Endodermal cell (in vitro differentiated cells): ENCODE results near the gene ADGB. TPM values are rescaled to one million over a fixed set of nuclear protein-coding genes. Genes with fewer than 3 reads are reported as not detected.
A peak's percentile ranks its signal among the peaks of the same experiment; 100 is the strongest.

ENCODE experiments used
- DNase-seq: peaks from one replicate; pipeline ENCODE4 v3.0.0-alpha.2; 2017
- H3K27ac ChIP-seq: 2 replicates; pipeline ENCODE4 v1.5.1; 2013; ENCODE audit warnings: mild to moderate bottlenecking, low read depth, low read length, moderate library complexity
- H3K27me3 ChIP-seq: 2 replicates; pipeline ENCODE4 v1.6.1; 2013; ENCODE audit warnings: mild to moderate bottlenecking, low read length, moderate library complexity; ENCODE audit not compliant: insufficient read depth, control insufficient read depth, poor library complexity, severe bottlenecking
- H3K36me3 ChIP-seq: 2 replicates; pipeline ENCODE4 v1.7.0; 2013; ENCODE audit warnings: mild to moderate bottlenecking, low read length, moderate library complexity; ENCODE audit not compliant: control insufficient read depth, insufficient read depth
- H3K4me1 ChIP-seq: one replicate; pipeline ENCODE4 v1.7.0; 2013; ENCODE audit warnings: low read length; ENCODE audit not compliant: control insufficient read depth, insufficient read depth
- H3K4me3 ChIP-seq: 2 replicates; pipeline ENCODE4 v1.5.1; 2013; ENCODE audit warnings: mild to moderate bottlenecking, low read length, moderate library complexity
- H3K9ac ChIP-seq: 2 replicates; pipeline ENCODE4 v1.6.1; 2013; ENCODE audit warnings: mild to moderate bottlenecking, low read length, moderate library complexity; ENCODE audit not compliant: poor library complexity, severe bottlenecking; ENCODE audit errors: extremely low read depth
- H3K9me3 ChIP-seq: 2 replicates; pipeline ENCODE4 v1.6.1; 2013; ENCODE audit warnings: mild to moderate bottlenecking, low read length, moderate library complexity; ENCODE audit not compliant: control insufficient read depth
- H3K27ac Mint-ChIP-seq: 2 replicates; pipeline ENCODE4 v1.8.0; 2020; ENCODE audit warnings: mixed read lengths
- H3K27me3 Mint-ChIP-seq: 2 replicates; pipeline ENCODE4 v1.8.0; 2021; ENCODE audit warnings: mild to moderate bottlenecking, mixed read lengths; ENCODE audit not compliant: insufficient read depth
- H3K36me3 Mint-ChIP-seq: 2 replicates; pipeline ENCODE4 v1.8.0; 2020; ENCODE audit warnings: low read depth, mixed read lengths
- H3K4me1 Mint-ChIP-seq: 2 replicates; pipeline ENCODE4 v1.8.0; 2020; ENCODE audit warnings: mixed read lengths
- H3K4me3 Mint-ChIP-seq: 2 replicates; pipeline ENCODE4 v1.8.0; 2020; ENCODE audit warnings: mild to moderate bottlenecking, moderate library complexity, mixed read lengths
- H3K9me3 Mint-ChIP-seq: 2 replicates; pipeline ENCODE4 v1.8.0; 2020; ENCODE audit warnings: mild to moderate bottlenecking, mixed read lengths
- CTCF ChIP-seq: fragments of 200-600 bp; sonication (generic); conservative IDR thresholded peaks from 2 replicates; pipeline ENCODE4 v1.5.0; 2021; ENCODE audit warnings: antibody characterized with exemption, mild to moderate bottlenecking
- WGBS, 2 experiments: methylation state at CpG; one replicate each; pipeline versions ENCODE4 v1.1.5 to v1.1.7; 2013; ENCODE audit warnings: missing lambda C conversion rate in 2 of 2, mixed read lengths in 1 of 2; ENCODE audit not compliant: insufficient coverage in 1 of 2, insufficient read length in 1 of 2; 5-methylcytosine and 5-hydroxymethylcytosine counted together
- total RNA-seq, 2 donors: library from RNA; stranded (reverse); fragmentation: NEBNext Ultra II Directional in 1 of 2; extraction: Animal tissue kit (Norgen Biotek cat#: 25700) in 1 of 2; gene quantifications; 2 replicates in 1 of 2; 3 replicates in 1 of 2; pipeline ENCODE4 v1.2.1, GENCODE V29; 2021

ADGB gene
- total RNA-seq, 2 donors from 2014 or later, result 0.37 to 1.3 TPM

GRCh38 chr6:146679386-146679785 lies 80.6 kb downstream of the ADGB start:
- no peaks in the 10 kb centered on the region for H3K9me3 Mint-ChIP-seq
- no peaks in the 10 kb centered on the region for H3K27me3 ChIP-seq
- H3K27ac ChIP-seq, result no peak overlapping the region
- H3K9ac ChIP-seq, result no peak overlapping the region
- DNase-seq, result no peak
- no peak overlapping the region for H3K27ac Mint-ChIP-seq
- H3K4me1 Mint-ChIP-seq, result no peaks in the 10 kb centered on the region
- WGBS, 2 experiments, result 98 to 100% methylated on average over 2 to 3 of the region's 3 CpGs
- H3K4me1 ChIP-seq, result no peaks in the 10 kb centered on the region
- H3K4me3 Mint-ChIP-seq, result no peak overlapping the region
- H3K27me3 Mint-ChIP-seq, result no peaks in the 10 kb centered on the region
- no peak overlapping the region for H3K4me3 ChIP-seq
- no peaks in the 10 kb centered on the region for H3K36me3 Mint-ChIP-seq
- no peaks in the 10 kb centered on the region for H3K9me3 ChIP-seq
- no peaks in the 10 kb centered on the region for H3K36me3 ChIP-seq
- no peak for TF ChIP-seq CTCF

- no peaks in the 10 kb centered on the region for H3K27me3 ChIP-seq
- H3K36me3 ChIP-seq, result no peaks in the 10 kb centered on the region
- no peak overlapping the region for H3K9ac ChIP-seq
- no peak overlapping the region for H3K27ac ChIP-seq
- H3K9me3 Mint-ChIP-seq, result no peaks in the 10 kb centered on the region
- no peak overlapping the region for H3K4me3 ChIP-seq
- TF ChIP-seq CTCF, result no peak
- no peaks in the 10 kb centered on the region for H3K4me1 ChIP-seq
- peak overlapping the region; percentile 67 for H3K27ac Mint-ChIP-seq
- no peaks in the 10 kb centered on the region for H3K9me3 ChIP-seq
- no peaks in the 10 kb centered on the region for H3K36me3 Mint-ChIP-seq
- H3K4me1 Mint-ChIP-seq, result no peaks in the 10 kb centered on the region
- no peaks in the 10 kb centered on the region for H3K27me3 Mint-ChIP-seq
- WGBS, 2 experiments, result 95 to 100% methylated on average over 1 of the region's 1 CpG
- DNase-seq, result no peak
- H3K4me3 Mint-ChIP-seq, result no peak overlapping the region
Measured at GRCh38 chr6:146682919-146683318, 84.1 kb downstream of the ADGB start.

GRCh38 chr6:146689806-146690205 lies 91.0 kb downstream of the ADGB start:
- no peaks in the 10 kb centered on the region for H3K9me3 Mint-ChIP-seq
- H3K27ac Mint-ChIP-seq, result no peak overlapping the region
- no peak overlapping the region for H3K4me3 Mint-ChIP-seq
- Histone ChIP-seq H3K4me1 (no peaks in the 10 kb centered on the region), H3K27me3 (no peaks in the 10 kb centered on the region), H3K9ac (no peak overlapping the region), H3K9me3 (no peaks in the 10 kb centered on the region), H3K4me3 (no peak overlapping the region), H3K27ac (no peak overlapping the region), H3K36me3 (no peaks in the 10 kb centered on the region)
- H3K36me3 Mint-ChIP-seq, result no peaks in the 10 kb centered on the region
- H3K4me1 Mint-ChIP-seq, result peaks cover 3% of the 10 kb centered on the region
- TF ChIP-seq CTCF, result no peak
- no peak for DNase-seq
- 82 to 93% methylated on average over 2 to 4 of the region's 4 CpGs for WGBS, 2 experiments
- no peaks in the 10 kb centered on the region for H3K27me3 Mint-ChIP-seq
